Left hindlimb (tissue), 1 donor: Measurements from ENCODE around the gene HPCAL4.
A peak's percentile ranks its signal among the peaks of the same experiment; 100 is the strongest.

Experiments used
- DNase-seq: peaks from one replicate; pipeline ENCODE4 v3.0.0-alpha.2; 2018

Gene HPCAL4

GRCh38 chr1:39673215-39673614 is 18.0 kb downstream of the HPCAL4 start:
- DNase-seq = no peak

- DNase-seq = no peak
Measured at GRCh38 chr1:39672551-39672947, 18.7 kb downstream of the HPCAL4 start.

GRCh38 chr1:39671793-39672550 is 19.3 kb downstream of the HPCAL4 start, which contains the start of gene NT5C1A:
Gene NT5C1A, minus strand, starts transcription at chr1:39672107. Its CDS starts 69 bp downstream, at chr1:39672038.
- DNase-seq = no peak

GRCh38 chr1:39671433-39671792 is 19.8 kb downstream of the HPCAL4 start:
- DNase-seq = peak; percentile 62

GRCh38 chr1:39670689-39671088 is 20.5 kb downstream of the HPCAL4 start:
- no peak for DNase-seq

- DNase-seq = no peak
Measured at GRCh38 chr1:39668894-39669293, 22.3 kb downstream of the HPCAL4 start.

GRCh38 chr1:39668111-39668510 is 23.1 kb downstream of the HPCAL4 start:
- DNase-seq = no peak

DNA sequence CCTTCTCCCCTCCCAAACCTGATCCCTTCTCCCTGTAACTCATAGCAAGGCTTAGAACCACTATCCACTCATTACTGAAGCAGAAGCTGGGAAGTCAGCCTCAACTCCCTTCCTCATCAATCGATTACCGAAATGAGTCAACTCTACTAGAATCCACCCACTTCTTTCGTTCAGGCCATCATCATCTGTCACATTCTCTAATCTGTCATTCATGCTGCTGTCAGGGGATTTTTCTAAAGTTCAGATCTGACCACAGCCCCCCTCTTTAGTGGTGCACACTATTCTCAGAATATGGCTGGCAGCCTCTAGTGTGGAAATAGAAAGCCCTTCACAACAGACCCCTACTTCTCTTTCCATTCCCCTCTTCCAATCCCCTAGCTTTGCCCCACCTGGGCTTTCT is 24.5 kb downstream of the HPCAL4 start:
- DNase-seq = no peak

DNA sequence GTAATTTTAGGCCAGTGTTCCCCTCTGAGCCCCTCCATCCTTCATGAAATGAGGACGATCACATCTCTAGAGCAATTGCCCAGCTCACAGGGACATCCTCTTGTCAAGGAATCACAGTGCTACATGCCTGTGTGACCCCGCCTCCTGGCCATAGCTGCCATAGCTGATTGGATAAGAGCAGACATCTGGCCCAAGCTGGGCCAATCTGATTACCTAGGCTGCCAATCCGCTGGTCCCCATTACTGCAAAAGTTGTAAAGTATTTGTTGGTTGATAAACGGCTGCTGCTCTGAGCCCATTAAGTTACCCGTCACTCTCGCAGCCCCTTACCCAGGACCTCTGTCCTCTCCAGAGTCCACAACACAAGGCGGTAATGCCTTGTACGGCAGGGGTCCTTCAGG is 27.7 kb downstream of the HPCAL4 start:
- no peak for DNase-seq

DNA sequence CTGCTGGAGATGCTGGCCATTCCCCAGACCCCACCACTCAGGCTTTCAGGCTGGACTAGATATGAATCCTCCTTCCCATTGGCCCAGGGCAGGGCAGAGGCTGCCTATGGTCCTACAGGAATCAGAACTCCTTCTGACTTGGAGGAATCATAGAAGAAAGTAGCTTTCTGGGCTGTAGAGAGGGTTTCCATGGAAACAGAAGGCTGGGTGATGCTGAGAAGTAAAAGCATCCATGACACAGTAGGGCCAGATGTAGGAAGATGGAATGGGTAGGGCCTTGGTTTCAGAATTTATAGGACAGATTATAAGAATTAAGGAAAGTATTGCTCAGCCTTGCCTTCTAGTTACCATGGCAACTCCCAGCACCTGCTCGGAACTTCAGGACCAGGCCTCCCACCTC is 28.4 kb downstream of the HPCAL4 start:
- DNase-seq = no peak

- no peak for DNase-seq
Measured at GRCh38 chr1:39659538-39659937, 31.7 kb downstream of the HPCAL4 start.

DNA sequence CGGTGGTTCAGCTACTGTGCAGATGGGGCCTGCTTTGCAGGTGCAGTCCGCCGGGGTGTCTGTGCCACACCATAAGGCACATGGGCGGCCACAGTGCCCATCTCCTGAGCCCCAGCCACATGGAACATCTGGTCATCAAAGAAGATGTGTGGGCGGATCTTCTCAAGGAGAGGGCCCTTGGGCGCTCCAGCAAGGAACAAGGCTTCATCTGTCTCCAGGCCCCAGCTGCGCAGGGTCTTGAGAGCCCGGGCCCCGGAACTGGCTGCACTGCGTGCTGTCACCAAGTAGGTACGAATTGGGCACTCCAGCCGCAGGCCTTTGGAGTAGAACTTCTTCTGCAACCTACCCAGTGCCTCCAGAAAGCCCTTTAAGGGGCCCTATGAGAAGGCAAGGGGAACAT is 32.1 kb downstream of the HPCAL4 start:
- no peak for DNase-seq

- DNase-seq = no peak
Measured at GRCh38 chr1:39657923-39658485, 33.2 kb downstream of the HPCAL4 start.

DNA sequence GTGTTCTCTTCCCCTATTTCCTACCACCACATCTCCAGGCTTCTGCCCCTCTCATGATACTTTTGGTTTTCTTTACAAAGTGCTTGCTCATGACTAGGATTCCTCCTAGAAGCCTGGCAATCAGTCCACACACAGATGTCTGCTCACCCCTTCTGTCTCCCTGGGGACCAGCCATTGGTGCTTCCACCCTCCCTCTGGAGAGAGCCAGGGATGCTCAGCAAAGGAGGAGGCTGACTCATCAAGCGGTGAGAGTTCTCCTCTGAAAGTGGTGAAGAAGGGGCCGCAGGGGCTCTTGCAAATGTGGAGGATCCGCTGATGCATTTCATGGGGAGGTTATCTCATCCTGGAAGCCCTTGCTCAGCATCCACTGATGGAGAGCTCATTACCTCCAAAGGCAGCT is 33.8 kb downstream of the HPCAL4 start:
- DNase-seq = no peak

- no peak for DNase-seq
Measured at GRCh38 chr1:39656391-39656790, 34.8 kb downstream of the HPCAL4 start.

DNA sequence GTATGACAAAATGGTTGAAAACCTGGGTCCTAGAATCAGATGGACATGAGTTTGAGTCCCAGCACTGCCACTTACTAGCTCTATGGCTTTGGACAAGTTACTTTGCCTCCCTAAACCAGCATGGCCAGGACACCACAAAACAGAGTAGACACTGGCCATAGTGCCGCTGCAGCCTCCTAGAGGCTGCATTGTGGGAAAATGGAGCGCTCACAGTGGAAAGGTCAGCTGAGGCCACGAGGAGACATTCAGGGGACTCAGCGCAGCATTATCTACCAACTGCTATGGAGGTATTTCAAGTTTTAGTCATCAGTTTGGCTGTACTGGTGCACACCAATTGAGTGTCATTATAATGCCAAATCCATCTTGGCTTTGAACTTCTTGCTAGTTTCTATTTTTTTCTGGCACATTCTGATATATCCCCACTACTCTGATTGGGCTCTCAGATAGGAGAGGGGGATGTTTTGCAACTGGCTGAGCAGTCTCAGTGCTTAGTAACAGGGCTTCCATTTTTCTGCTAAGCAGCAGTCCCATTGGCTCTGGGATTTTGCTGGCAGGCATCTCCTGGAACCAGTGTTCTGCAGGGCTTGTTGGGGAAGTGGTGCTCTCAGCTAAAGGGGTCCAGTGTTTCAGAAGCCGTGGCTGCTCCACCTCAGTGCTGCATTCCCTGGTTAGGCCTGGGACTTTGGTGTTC is 35.5 kb downstream of the HPCAL4 start:
- no peak for DNase-seq

DNA sequence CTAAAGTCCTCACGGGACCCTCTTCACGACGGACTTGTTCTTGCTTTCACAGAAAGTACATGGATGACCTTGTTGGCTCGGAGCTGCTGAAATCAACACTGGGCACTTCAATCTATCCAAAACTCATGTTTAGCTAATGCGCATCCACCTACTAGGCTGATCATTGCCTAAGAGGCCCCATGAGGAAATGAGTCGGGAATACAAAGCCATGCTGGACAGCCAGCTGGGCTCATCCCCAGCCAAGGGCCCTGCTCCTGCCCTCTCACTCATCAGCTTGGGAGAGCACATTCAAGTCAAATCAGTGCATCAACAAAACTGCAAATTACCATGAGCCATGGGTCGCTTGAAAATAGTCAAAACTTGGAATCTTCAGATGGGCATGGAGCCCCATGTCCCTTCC is 36.9 kb downstream of the HPCAL4 start:
- DNase-seq = no peak

DNA sequence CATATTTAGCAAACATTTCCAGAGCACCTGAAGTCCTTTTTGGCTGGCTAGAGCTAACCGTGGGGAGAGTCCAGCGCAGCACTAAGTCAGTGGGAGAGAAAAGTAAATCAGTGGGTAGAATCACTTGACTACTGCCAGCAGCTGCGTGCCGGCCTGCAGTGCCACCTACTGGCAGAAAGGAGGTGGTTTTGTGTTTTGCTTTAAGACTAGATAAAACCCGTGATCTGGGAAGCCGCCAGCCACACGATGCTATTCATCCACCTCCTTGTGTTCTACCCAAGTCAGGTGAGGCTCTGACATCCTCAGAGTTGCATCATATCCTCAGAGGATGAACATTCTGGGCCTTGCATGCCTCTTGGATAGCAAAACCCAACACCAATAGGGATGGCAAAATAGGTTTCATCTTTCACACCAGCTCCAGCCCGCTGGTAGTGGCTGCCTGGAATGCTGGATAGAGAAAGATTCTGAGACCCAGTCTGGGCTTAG is 37.6 kb downstream of the HPCAL4 start:
- DNase-seq = peak; percentile 81

DNA sequence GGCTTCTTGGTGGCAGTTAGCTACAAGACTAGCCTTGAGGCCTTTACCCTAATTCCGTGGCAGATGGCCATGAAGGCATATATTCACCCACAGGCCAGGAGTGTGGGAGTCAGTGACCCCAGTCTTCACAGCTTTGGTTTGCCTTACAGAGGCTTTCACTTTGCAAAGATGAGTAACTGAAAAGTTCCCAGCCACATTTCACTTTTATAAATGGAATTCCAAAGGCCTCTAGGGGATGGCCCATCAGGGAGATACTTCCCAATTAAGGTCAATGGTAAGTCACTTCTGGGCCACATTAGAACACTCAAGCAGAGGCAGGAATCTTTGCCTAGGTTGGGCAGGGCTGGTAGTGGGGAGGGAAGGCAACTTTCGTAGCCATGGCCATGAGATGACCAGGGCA is 38.7 kb downstream of the HPCAL4 start:
- DNase-seq = no peak

DNA sequence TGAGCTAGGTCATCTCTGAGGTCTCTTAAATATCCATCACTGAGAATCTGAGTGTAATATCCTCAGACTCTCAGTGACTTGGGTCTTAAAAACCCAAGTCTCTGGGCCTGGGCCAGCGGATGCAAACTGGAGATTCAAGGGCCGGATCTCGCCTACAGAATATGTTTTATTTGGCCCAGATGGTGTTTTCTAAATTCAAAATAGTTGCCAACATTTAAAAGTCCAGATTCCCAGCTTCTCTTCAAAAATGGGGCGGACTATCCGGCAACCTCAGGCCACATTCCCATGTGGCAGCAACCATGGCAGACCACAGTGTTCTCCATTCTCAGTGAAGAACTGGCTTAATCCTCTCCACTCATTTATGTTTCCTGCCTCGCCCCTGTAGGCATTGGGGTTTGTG is 39.1 kb downstream of the HPCAL4 start:
- no peak for DNase-seq

GRCh38 chr1:39650431-39650830 is 40.8 kb downstream of the HPCAL4 start:
- DNase-seq = no peak

GRCh38 chr1:39649636-39650185 is 41.5 kb downstream of the HPCAL4 start:
- DNase-seq = no peak

GRCh38 chr1:39648496-39648895 is 42.7 kb downstream of the HPCAL4 start:
- DNase-seq = no peak

GRCh38 chr1:39647247-39647646 is 44.0 kb downstream of the HPCAL4 start:
- DNase-seq = no peak
